GM23338 (cell line): ENCODE measurements around the gene TMEM120B. TPM values are rescaled to one million over a fixed set of nuclear protein-coding genes. Genes with fewer than 3 reads are reported as not detected.

Experiments
- ATAC-seq: fragments of 200-7000 bp; cut with Tn5 transposase; 3 replicates; pipeline ENCODE4 v1.9.1; 2020
- DNase-seq: peaks from one replicate; pipeline ENCODE4 v3.0.0-alpha.2; 2015; ENCODE audit warnings: low spot score
- H2AFZ ChIP-seq: fragments of 200-600 bp; sonication (generic); 2 replicates; pipeline ENCODE4 v1.8.0; 2016; ENCODE audit warnings: antibody characterized with exemption, mild to moderate bottlenecking, moderate library complexity
- H3F3A ChIP-seq: fragments of 200-600 bp; sonication (generic); replicated peaks from 2 replicates; pipeline ENCODE4 v1.8.0; 2017; ENCODE audit warnings: antibody characterized with exemption, mixed run types, low read depth
- H3K27ac ChIP-seq: fragments of 200-600 bp; sonication (generic); 2 replicates; pipeline ENCODE4 v1.6.1; 2016; ENCODE audit warnings: low read depth
- H3K27me3 ChIP-seq: fragments of 200-600 bp; sonication (generic); 2 replicates; pipeline ENCODE4 v1.8.0; 2016; ENCODE audit warnings: mild to moderate bottlenecking, mixed run types, moderate library complexity; ENCODE audit not compliant: insufficient read depth
- H3K36me3 ChIP-seq: fragments of 200-600 bp; sonication (generic); 2 replicates; pipeline ENCODE4 v1.8.0; 2016; ENCODE audit warnings: mild to moderate bottlenecking; ENCODE audit not compliant: insufficient read depth
- H3K4me1 ChIP-seq: fragments of 200-600 bp; sonication (generic); 2 replicates; pipeline ENCODE4 v1.8.0; 2016; ENCODE audit warnings: mild to moderate bottlenecking, moderate library complexity; ENCODE audit not compliant: insufficient read depth
- H3K4me2 ChIP-seq: fragments of 200-600 bp; sonication (generic); 2 replicates; pipeline ENCODE4 v1.7.1; 2017; ENCODE audit warnings: mixed run types
- H3K4me3 ChIP-seq: fragments of 200-600 bp; sonication (generic); 2 replicates; pipeline ENCODE4 v1.6.1; 2016; ENCODE audit warnings: mixed run types
- H3K79me2 ChIP-seq: fragments of 200-600 bp; sonication (generic); replicated peaks from 2 replicates; pipeline ENCODE4 v1.8.0; 2017; ENCODE audit warnings: mild to moderate bottlenecking; ENCODE audit not compliant: insufficient read depth
- H3K9me2 ChIP-seq: fragments of 200-600 bp; sonication (generic); 2 replicates; pipeline ENCODE4 v1.8.0; 2017; ENCODE audit not compliant: insufficient read depth
- H4K20me1 ChIP-seq: fragments of 200-600 bp; sonication (generic); replicated peaks from 2 replicates; pipeline ENCODE4 v1.8.0; 2017; ENCODE audit warnings: mild to moderate bottlenecking; ENCODE audit not compliant: insufficient read depth
- H3K27ac Mint-ChIP-seq: 2 replicates; pipeline ENCODE4 v1.8.0; 2020; ENCODE audit warnings: inconsistent platforms, mild to moderate bottlenecking, moderate library complexity, mixed read lengths
- H3K27me3 Mint-ChIP-seq: 3 replicates; pipeline ENCODE4 v1.8.0; 2022; ENCODE audit warnings: low read depth, mild to moderate bottlenecking, moderate library complexity, mixed read lengths, inconsistent platforms; ENCODE audit not compliant: insufficient read depth, poor library complexity
- H3K36me3 Mint-ChIP-seq: 3 replicates; pipeline ENCODE4 v1.8.0; 2021; ENCODE audit warnings: low read depth, mild to moderate bottlenecking, inconsistent platforms, moderate library complexity, mixed read lengths
- H3K4me1 Mint-ChIP-seq: 3 replicates; pipeline ENCODE4 v1.8.0; 2020; ENCODE audit warnings: mild to moderate bottlenecking, inconsistent platforms, mixed read lengths
- H3K4me3 Mint-ChIP-seq: 3 replicates; pipeline ENCODE4 v1.8.0; 2021; ENCODE audit warnings: moderate library complexity, mild to moderate bottlenecking, inconsistent platforms, mixed read lengths
- H3K9me3 Mint-ChIP-seq: 3 replicates; pipeline ENCODE4 v1.8.0; 2020; ENCODE audit warnings: moderate library complexity, mild to moderate bottlenecking, inconsistent platforms, mixed read lengths
- CREB1 ChIP-seq: fragments of 250-450 bp; sonication (Bioruptor Pico); IDR thresholded peaks from 2 replicates; pipeline ENCODE4 v1.5.0; 2020; ENCODE audit warnings: low read depth, mild to moderate bottlenecking, moderate library complexity
- EZH2 ChIP-seq: fragments of 200-600 bp; sonication (generic); IDR thresholded peaks from one replicate; pipeline ENCODE4 v1.8.0; 2017; ENCODE audit warnings: antibody characterized with exemption, mild to moderate bottlenecking, low read depth; ENCODE audit not compliant: unreplicated experiment
- POLR2AphosphoS5 ChIP-seq: IDR thresholded peaks from 2 replicates; pipeline ENCODE4 v1.6.1; 2016; ENCODE audit warnings: antibody characterized with exemption, low read depth
- polyA plus RNA-seq: library from polyadenylated mRNA; unstranded; fragments of >200 nt; fragmentation: Nextera tagmentation; extraction: Ambion mirVana; gene quantifications from 2 replicates; pipeline ENCODE4 v1.2.1, GENCODE V29; 2016
- total RNA-seq: library from RNA; depleted of rRNA; stranded (reverse); fragments of >200 nt; shearing (Covaris generic); gene quantifications from 2 replicates; pipeline ENCODE4 v1.2.3, GENCODE V29; 2014
- TF ChIP-seq, protein P1 (sequence below), 2 experiments: fragments of 200-600 bp in 1 of 2; sonication (generic) in 1 of 2; conservative IDR thresholded peaks; 2 replicates each; pipeline versions ENCODE4 v1.5.1 to v1.6.1; 2016 to 2017; ENCODE audit warnings: antibody characterized with exemption in 2 of 2, low read depth in 2 of 2, mild to moderate bottlenecking in 2 of 2, moderate library complexity in 1 of 2
- TF ChIP-seq, protein P2 (sequence below): IDR thresholded peaks from one replicate; pipeline ENCODE4 v1.6.1; 2018; ENCODE audit warnings: antibody characterized with exemption; ENCODE audit not compliant: unreplicated experiment
- TF ChIP-seq, protein P3 (sequence below): IDR thresholded peaks from 2 replicates; pipeline ENCODE4 v1.6.1; 2016; ENCODE audit warnings: antibody characterized with exemption

Gene TMEM120B
- total and polyA plus RNA-seq, 2 experiments from 2014 or later: 15.0 to 36.0 TPM

DNA sequence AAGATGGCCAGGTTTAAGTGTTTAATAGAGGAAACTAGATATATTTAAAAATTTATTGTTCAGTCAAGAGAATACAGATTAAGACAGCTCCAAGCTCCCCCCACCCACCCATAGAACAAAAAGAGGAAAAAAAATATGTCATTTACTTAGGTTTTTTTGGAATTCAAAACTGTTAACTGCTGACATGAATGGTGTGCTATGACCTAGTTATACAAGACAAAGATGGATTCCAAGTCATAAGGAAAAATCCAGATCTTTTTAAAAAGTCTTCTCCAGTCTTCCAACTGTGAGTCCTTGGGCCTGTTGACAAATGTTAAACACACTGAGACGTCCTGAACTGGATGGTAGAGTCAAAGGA, 89.9 kb downstream of the TMEM120B start (continued):
- TF ChIP-seq, protein P1, sequence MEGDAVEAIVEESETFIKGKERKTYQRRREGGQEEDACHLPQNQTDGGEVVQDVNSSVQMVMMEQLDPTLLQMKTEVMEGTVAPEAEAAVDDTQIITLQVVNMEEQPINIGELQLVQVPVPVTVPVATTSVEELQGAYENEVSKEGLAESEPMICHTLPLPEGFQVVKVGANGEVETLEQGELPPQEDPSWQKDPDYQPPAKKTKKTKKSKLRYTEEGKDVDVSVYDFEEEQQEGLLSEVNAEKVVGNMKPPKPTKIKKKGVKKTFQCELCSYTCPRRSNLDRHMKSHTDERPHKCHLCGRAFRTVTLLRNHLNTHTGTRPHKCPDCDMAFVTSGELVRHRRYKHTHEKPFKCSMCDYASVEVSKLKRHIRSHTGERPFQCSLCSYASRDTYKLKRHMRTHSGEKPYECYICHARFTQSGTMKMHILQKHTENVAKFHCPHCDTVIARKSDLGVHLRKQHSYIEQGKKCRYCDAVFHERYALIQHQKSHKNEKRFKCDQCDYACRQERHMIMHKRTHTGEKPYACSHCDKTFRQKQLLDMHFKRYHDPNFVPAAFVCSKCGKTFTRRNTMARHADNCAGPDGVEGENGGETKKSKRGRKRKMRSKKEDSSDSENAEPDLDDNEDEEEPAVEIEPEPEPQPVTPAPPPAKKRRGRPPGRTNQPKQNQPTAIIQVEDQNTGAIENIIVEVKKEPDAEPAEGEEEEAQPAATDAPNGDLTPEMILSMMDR (conservative IDR thresholded peaks at IDR 0.05; ENCODE audit: low read depth in 2 of 2): no peak

DNA sequence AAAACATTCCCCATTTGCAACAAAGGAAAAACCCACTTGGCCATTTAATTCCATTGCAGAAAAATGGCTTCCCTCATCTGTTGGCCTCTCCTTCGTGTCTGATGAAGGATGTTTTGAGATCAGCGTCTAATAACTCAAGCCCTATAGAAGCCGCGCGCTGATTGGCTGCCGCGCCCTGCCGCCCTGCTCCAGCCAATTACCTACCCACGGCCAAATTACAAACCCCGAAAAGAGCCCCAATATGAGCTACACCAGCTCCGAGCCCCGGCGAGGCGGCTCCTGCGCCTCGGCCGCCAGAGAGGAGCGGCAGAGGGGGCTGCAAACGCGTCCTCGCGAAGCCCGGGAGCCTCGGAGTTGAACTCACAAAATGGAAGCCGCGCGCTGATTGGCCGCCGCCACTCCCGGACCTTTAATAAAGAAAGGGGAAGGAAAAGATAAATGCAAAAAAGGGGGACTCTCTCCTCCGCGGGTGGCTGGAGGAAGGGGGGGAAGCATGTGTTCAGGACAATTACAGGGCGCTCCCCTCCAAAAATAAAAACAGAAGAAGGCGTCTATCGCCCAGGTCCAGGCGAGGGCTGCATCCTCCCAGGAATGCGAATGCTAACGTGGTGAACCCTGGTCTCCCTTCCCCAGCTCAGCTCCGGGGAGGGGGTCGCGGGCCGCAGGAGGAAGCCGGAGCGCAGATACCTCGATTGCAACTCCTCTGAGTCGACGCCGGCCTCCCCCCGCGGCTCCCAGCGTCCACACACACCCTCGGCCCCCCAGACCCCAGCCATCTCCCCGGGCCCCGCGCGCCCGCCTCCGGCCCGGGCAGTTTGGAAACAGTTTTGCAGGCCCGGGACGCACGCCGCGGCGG, 90.5 kb downstream of the TMEM120B start:
- Histone ChIP-seq H3K4me1 (peaks cover 31% of the 10 kb centered on the region), H3K9me2 (no peaks in the 10 kb centered on the region), H3K27me3 (no peaks in the 10 kb centered on the region), H4K20me1 (peaks cover 9% of the 10 kb centered on the region; the same call in 1 of the 2 replicates), H3F3A (peaks cover 13% of the 10 kb centered on the region; the same call in 1 of the 2 replicates), H3K4me2 (peak overlapping the region; percentile 82), H3K36me3 (no peaks in the 10 kb centered on the region), H3K4me3 (peak overlapping the region; percentile 59), H3K27ac (peak overlapping the region; percentile 99), H3K79me2 (peaks cover 62% of the 10 kb centered on the region), H2AFZ (no peak overlapping the region)
- DNase-seq: peak; percentile 93
- peak; percentile 36 for ATAC-seq
- H3K27me3 Mint-ChIP-seq: peaks cover 29% of the 10 kb centered on the region
- H3K27ac Mint-ChIP-seq: peak overlapping the region; percentile 100
- peaks cover 48% of the 10 kb centered on the region for H3K36me3 Mint-ChIP-seq
- peaks cover 5% of the 10 kb centered on the region; the same call in 1 of the 3 replicates for H3K9me3 Mint-ChIP-seq
- H3K4me1 Mint-ChIP-seq: peaks cover 45% of the 10 kb centered on the region
- TF ChIP-seq POLR2AphosphoS5: peak; percentile 91
- TF ChIP-seq EZH2: no peak
- TF ChIP-seq, protein P2, sequence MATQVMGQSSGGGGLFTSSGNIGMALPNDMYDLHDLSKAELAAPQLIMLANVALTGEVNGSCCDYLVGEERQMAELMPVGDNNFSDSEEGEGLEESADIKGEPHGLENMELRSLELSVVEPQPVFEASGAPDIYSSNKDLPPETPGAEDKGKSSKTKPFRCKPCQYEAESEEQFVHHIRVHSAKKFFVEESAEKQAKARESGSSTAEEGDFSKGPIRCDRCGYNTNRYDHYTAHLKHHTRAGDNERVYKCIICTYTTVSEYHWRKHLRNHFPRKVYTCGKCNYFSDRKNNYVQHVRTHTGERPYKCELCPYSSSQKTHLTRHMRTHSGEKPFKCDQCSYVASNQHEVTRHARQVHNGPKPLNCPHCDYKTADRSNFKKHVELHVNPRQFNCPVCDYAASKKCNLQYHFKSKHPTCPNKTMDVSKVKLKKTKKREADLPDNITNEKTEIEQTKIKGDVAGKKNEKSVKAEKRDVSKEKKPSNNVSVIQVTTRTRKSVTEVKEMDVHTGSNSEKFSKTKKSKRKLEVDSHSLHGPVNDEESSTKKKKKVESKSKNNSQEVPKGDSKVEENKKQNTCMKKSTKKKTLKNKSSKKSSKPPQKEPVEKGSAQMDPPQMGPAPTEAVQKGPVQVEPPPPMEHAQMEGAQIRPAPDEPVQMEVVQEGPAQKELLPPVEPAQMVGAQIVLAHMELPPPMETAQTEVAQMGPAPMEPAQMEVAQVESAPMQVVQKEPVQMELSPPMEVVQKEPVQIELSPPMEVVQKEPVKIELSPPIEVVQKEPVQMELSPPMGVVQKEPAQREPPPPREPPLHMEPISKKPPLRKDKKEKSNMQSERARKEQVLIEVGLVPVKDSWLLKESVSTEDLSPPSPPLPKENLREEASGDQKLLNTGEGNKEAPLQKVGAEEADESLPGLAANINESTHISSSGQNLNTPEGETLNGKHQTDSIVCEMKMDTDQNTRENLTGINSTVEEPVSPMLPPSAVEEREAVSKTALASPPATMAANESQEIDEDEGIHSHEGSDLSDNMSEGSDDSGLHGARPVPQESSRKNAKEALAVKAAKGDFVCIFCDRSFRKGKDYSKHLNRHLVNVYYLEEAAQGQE: no peak
- TF ChIP-seq, protein P3, sequence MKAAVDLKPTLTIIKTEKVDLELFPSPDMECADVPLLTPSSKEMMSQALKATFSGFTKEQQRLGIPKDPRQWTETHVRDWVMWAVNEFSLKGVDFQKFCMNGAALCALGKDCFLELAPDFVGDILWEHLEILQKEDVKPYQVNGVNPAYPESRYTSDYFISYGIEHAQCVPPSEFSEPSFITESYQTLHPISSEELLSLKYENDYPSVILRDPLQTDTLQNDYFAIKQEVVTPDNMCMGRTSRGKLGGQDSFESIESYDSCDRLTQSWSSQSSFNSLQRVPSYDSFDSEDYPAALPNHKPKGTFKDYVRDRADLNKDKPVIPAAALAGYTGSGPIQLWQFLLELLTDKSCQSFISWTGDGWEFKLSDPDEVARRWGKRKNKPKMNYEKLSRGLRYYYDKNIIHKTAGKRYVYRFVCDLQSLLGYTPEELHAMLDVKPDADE: peak; percentile 50; the same call in 1 of the 2 replicates
- 0 out of 2 replicates have a peak, but pooled peaks have one; percentile 31 for TF ChIP-seq CREB1
- peak overlapping the region; percentile 90 for H3K4me3 Mint-ChIP-seq
